Adrenal gland (tissue), 12 donors: Measurements from ENCODE around the gene ABLIM1. TPM values are rescaled to one million over a fixed set of nuclear protein-coding genes. Genes with fewer than 3 reads are reported as not detected.

Experiments
- DNase-seq, 7 donors: peaks; one replicate each; pipeline ENCODE4 v3.0.0-alpha.2; 2019 to 2020
- H3K27ac ChIP-seq, 5 donors: fragments of 200-600 bp; sonication (generic) in 4 of 5; 1 replicate in 3 of 5; 2 replicates in 2 of 5; pipeline versions ENCODE4 v1.5.1 to v1.8.0; 2016 to 2020; ENCODE audit warnings: mild to moderate bottlenecking in 1 of 5
- H3K27me3 ChIP-seq: fragments of 200-600 bp; 2 replicates; pipeline ENCODE4 v1.8.0; 2021
- H3K36me3 ChIP-seq, 2 donors: fragments of 200-600 bp; replicated peaks in 1 of 2; 1 replicate in 1 of 2; 2 replicates in 1 of 2; pipeline versions ENCODE4 v1.5.1 to v1.8.0; 2018 to 2022
- H3K4me1 ChIP-seq, 2 donors: fragments of 200-600 bp; replicated peaks in 1 of 2; 1 replicate in 1 of 2; 2 replicates in 1 of 2; pipeline versions ENCODE4 v1.5.1 to v1.8.0; 2018 to 2021
- H3K4me3 ChIP-seq, 4 donors: fragments of 200-600 bp; sonication (generic) in 3 of 4; one replicate each; pipeline ENCODE4 v1.5.1; 2016 to 2018
- H3K9me3 ChIP-seq, 3 donors: fragments of 200-600 bp; sonication (generic) in 1 of 3; replicated peaks in 1 of 3; 1 replicate in 2 of 3; 2 replicates in 1 of 3; pipeline versions ENCODE4 v1.5.1 to v1.8.0; 2016 to 2021
- POLR2A ChIP-seq, 2 donors: fragments of 450-650 bp; IDR thresholded peaks; one replicate each; pipeline ENCODE4 v1.6.1; 2017; ENCODE audit warnings: antibody characterized with exemption in 2 of 2, mild to moderate bottlenecking in 2 of 2, moderate library complexity in 1 of 2
- WGBS, 4 donors: extraction: QIAGEN DNeasy Blood & Tissue Kit in 2 of 4; methylation state at CpG; one replicate each; pipeline versions ENCODE4 v1.1.5 to v1.1.7; 2013 to 2017; 5-methylcytosine and 5-hydroxymethylcytosine counted together
- intact Hi-C, 2 donors: fragments of 100-400 bp; cut with DNase I; formaldehyde crosslinking; loops; one replicate each; pipeline versions ENCODE4 v1.14.1 to v1.15.0; 2022 to 2023
- polyA plus RNA-seq, 3 donors: library from polyadenylated mRNA; stranded (reverse); fragments of 200-250 nt in 2 of 3; fragments of 350-450 nt in 1 of 3; fragmentation: Illumina TruSeq in 1 of 3; extraction: RNeasy Lipid Tissue Mini Kit (QIAGEN cat#74804) in 1 of 3; gene quantifications; one replicate each; pipeline ENCODE4 v1.2.3, GENCODE V29; 2013 to 2014
- total RNA-seq, 9 donors: library from RNA; depleted of rRNA in 4 of 9; stranded (reverse); fragments of >200 nt in 4 of 9; fragments of 120-200 nt in 1 of 9; fragmentation: NEBNext Ultra II Directional in 1 of 9; extraction: Animal tissue kit (Norgen Biotek cat#: 25700) in 1 of 9; gene quantifications; one replicate each; pipeline versions ENCODE4 v1.1.0 to v1.2.4, GENCODE V29; 2013 to 2023
- TF ChIP-seq, protein P1 (sequence below), 6 experiments: fragments of 450-650 bp in 4 of 6; fragments of 200-600 bp in 2 of 6; sonication (generic) in 1 of 6; IDR thresholded peaks; 1 replicate in 5 of 6; 2 replicates in 1 of 6; pipeline versions ENCODE4 v1.5.1 to v1.8.0; 2016 to 2021; ENCODE audit warnings: antibody characterized with exemption in 6 of 6, mild to moderate bottlenecking in 2 of 6, moderate library complexity in 1 of 6
- donor health status: healthy with polysubstance abuse.
- donor health status: Bipolar disorder and iron deficiency.
- donor health status: DM: yes; HTN: yes; CAD: no.
- donor health status: DM: no; HTN: no; CAD: no.
- donor health status: DM: no; HTN: no; CAD: no.
- donor health status: DM: yes; HTN: yes; CAD: no.

Gene ABLIM1
- total and polyA plus RNA-seq, 12 donors: 7.9 to 430 (median 185) TPM

DNA sequence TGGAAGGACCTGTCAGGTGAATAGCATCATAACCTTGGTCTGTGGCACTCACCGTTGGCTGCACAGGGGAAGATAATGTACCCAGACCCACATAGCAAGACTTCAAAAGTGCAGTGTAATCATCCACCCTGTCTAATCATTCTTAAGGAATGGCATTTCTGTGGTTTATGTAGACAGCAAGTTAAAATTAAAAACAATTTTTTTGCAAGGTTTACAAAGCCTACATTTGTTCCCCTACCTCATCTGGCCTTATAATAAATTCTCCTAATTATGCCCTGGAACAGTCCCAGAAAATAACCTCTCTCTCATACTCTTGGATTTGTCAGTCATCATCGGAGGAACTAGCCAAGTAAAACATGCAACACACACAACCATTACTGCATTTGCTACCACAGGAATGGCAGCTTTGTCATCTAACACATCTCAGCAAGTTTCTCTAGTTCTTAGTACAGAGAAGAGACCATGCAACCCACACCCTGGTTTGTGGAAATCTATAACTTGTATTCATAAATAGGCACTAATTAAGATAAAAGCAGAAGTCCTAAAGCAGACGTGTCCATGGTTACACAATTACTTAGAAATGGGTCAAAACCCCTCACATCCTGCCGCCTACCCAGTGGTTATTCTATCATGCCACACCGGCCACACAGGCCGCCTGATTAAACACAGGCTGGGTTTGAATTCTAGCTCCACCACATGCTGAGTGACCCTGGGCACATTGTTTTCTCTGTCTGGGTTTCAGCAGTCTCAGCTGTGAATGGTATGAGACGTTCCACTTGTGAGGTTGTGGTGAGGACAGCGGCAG lies 19.1 kb downstream of the ABLIM1 start:
- no peak for DNase-seq

DNA sequence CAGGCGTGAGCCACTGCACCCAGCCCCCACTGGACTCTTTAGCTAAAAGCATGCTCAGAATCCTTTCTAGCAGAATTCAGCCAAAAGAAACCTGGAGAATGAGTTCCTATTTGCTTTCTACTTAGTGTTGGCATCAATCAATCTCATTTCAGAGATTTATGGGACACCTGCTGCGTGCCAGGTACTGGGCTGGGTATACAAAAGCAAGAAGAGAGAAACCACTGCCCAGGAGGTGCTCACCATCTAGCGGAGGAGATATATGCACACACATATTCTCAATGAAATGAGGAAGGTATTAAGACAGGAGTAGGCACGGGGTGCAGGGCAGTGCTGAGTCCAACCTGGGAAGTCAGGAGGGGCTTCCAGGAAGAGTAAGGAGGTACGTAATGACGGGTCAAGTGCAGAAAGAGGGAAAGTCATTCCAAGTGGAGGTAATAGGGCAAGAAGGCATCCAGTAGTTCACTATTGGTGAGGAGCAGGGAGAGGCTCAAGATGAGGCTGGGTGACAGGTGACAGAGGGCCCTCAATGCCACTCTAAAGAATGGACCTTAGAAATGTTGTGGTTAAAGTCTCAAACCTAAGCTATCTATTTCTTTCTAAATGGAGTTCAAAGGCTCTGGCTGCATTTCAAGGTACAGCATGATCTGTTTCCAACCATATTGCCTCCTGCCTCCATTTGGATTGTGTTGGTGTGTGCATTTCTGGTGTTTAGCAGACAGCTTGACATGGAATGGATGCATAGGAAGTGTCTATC lies 22.1 kb downstream of the ABLIM1 start:
- Histone ChIP-seq H3K9me3 (no peaks in the 10 kb centered on the region), H3K4me3 (no peak overlapping the region), H3K36me3 (no peaks in the 10 kb centered on the region), H3K27me3 (no peaks in the 10 kb centered on the region), H3K4me1 (peaks cover 25 to 34% of the 10 kb centered on the region in 2 donors), H3K27ac (peak overlapping the region in 4 of 5 donors; percentile 51 to 90 (median 85))
- TF ChIP-seq, protein P1, sequence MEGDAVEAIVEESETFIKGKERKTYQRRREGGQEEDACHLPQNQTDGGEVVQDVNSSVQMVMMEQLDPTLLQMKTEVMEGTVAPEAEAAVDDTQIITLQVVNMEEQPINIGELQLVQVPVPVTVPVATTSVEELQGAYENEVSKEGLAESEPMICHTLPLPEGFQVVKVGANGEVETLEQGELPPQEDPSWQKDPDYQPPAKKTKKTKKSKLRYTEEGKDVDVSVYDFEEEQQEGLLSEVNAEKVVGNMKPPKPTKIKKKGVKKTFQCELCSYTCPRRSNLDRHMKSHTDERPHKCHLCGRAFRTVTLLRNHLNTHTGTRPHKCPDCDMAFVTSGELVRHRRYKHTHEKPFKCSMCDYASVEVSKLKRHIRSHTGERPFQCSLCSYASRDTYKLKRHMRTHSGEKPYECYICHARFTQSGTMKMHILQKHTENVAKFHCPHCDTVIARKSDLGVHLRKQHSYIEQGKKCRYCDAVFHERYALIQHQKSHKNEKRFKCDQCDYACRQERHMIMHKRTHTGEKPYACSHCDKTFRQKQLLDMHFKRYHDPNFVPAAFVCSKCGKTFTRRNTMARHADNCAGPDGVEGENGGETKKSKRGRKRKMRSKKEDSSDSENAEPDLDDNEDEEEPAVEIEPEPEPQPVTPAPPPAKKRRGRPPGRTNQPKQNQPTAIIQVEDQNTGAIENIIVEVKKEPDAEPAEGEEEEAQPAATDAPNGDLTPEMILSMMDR (IDR thresholded peaks at IDR 0.05): no peak
- TF ChIP-seq POLR2A (IDR thresholded peaks at IDR 0.05): no peak
- no peak for DNase-seq
- intact Hi-C loops: no loop called here
- 87 to 96% (median 92%) methylated on average over 6 of the region's 6 CpGs for WGBS, 4 donors

More for the DNA sequence above, 19.1 kb downstream of the ABLIM1 start:
- Histone ChIP-seq H3K27ac (no peak overlapping the region), H3K4me1 (peaks cover 28 to 29% of the 10 kb centered on the region in 2 donors), H3K27me3 (no peaks in the 10 kb centered on the region), H3K36me3 (no peaks in the 10 kb centered on the region), H3K4me3 (no peak overlapping the region), H3K9me3 (no peaks in the 10 kb centered on the region)
- TF ChIP-seq, protein P1 (IDR thresholded peaks at IDR 0.05): no peak
- no peak for TF ChIP-seq POLR2A (IDR thresholded peaks at IDR 0.05)
- 57 to 80% (median 68%) methylated on average over 8 of the region's 8 CpGs for WGBS, 4 donors
- intact Hi-C loops: no loop called here

DNA sequence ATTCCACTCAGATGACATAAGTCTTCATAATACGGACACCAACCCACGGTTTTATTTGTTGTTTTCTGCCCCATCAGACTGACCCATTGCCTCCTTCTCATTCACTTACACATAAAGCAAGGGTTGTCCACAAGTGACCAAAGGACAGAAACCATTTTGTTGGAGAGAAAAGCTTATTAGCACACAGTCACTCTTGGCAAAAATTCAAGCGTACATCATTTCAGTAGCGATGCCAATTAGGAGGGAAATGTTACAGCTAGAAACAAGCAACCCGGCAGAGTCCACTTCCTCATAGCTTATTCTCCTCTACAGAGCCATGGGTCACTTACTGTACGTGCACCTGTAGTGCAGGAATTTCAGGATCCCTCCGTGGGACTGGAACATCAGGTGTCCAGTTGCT lies 23.0 kb downstream of the ABLIM1 start:
- peak in 1 of 7 donors; percentile 16 for DNase-seq
- Histone ChIP-seq H3K27me3 (no peaks in the 10 kb centered on the region), H3K27ac (peak overlapping the region in 4 of 5 donors; percentile 51 to 90 (median 85)), H3K36me3 (no peaks in the 10 kb centered on the region), H3K4me3 (peak overlapping the region in 1 of 4 donors; percentile 16), H3K4me1 (peaks cover 25 to 34% of the 10 kb centered on the region in 2 donors), H3K9me3 (no peaks in the 10 kb centered on the region)
- intact Hi-C loops: no loop called here
- 52 to 56% (median 53%) methylated on average over 7 of the region's 7 CpGs for WGBS, 4 donors
- no peak for TF ChIP-seq POLR2A (IDR thresholded peaks at IDR 0.05)
- TF ChIP-seq, protein P1 (IDR thresholded peaks at IDR 0.05): no peak

DNA sequence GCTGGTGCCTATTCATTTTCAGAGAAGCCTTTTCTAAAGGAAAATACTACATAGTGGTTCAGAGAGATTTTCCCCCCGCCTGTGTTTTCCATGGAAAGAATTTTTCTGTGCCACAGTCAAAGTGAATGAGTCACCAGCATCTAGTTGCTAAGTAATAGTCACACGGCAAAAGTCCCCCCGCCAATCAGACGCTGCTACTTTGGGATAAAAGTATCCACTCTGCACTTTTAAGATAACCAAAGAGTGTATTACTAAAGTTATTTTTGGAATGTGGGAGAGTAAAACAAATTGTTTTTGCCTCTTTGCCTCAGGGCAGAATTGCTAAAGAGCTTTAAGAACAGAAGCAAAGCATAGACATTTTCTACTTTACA lies 23.5 kb downstream of the ABLIM1 start:
- peak in 1 of 2 donors; percentile 56 for TF ChIP-seq POLR2A (IDR thresholded peaks at IDR 0.05)
- TF ChIP-seq, protein P1 (IDR thresholded peaks at IDR 0.05): no peak
- Histone ChIP-seq H3K4me3 (peak overlapping the region in 1 of 4 donors; percentile 16), H3K4me1 (peaks cover 25 to 34% of the 10 kb centered on the region in 2 donors), H3K36me3 (no peaks in the 10 kb centered on the region), H3K27me3 (no peaks in the 10 kb centered on the region), H3K9me3 (no peaks in the 10 kb centered on the region), H3K27ac (peak overlapping the region; percentile 51 to 90 (median 84))
- intact Hi-C loops: no loop called here
- peak; percentile 80 to 95 (median 93) for DNase-seq
- 10 to 20% (median 18%) methylated on average over 4 of the region's 4 CpGs for WGBS, 4 donors
